OCI-LY1 (cell line): ENCODE results near the gene MFAP4.

Source experiments
- EZH2 ChIP-seq: fragments of 200-600 bp; sonication (generic), shearing (Covaris generic); IDR thresholded peaks from 2 replicates; pipeline ENCODE4 v1.8.0; 2017; ENCODE audit warnings: borderline replicate concordance, mixed run types, mild to moderate bottlenecking, antibody characterized with exemption, low read length, moderate library complexity, mixed read lengths
- TF ChIP-seq, protein P1 (sequence below): fragments of 200-600 bp; sonication (generic), shearing (Covaris generic); IDR thresholded peaks from 2 replicates; pipeline ENCODE4 v1.5.1; 2017; ENCODE audit warnings: mild to moderate bottlenecking, antibody characterized with exemption, low read length, moderate library complexity, mixed read lengths

DNA sequence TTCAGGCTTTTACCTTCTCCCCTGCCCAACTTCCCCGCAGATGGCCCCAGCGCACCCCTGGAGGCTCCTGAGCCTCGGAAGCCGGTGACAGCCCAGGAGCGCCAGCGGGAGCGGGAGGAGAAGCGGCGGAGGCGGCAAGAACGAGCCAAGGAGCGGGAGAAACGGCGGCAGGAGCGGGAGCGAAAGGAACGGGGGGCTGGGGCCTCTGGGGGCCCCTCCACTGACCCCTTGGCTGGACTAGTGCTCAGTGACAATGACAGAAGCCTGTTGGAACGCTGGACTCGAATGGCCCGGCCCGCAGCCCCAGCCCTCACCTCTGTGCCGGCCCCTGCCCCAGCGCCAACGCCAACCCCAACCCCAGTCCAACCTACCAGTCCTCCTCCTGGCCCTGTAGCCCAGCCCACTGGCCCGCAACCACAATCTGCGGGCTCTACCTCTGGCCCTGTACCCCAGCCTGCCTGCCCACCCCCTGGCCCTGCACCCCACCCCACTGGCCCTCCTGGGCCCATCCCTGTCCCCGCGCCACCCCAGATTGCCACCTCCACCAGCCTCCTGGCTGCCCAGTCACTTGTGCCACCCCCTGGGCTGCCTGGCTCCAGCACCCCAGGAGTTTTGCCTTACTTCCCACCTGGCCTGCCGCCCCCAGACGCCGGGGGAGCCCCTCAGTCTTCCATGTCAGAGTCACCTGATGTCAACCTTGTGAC is 5.1 kb downstream of the MFAP4 start:
- TF ChIP-seq, protein P1, sequence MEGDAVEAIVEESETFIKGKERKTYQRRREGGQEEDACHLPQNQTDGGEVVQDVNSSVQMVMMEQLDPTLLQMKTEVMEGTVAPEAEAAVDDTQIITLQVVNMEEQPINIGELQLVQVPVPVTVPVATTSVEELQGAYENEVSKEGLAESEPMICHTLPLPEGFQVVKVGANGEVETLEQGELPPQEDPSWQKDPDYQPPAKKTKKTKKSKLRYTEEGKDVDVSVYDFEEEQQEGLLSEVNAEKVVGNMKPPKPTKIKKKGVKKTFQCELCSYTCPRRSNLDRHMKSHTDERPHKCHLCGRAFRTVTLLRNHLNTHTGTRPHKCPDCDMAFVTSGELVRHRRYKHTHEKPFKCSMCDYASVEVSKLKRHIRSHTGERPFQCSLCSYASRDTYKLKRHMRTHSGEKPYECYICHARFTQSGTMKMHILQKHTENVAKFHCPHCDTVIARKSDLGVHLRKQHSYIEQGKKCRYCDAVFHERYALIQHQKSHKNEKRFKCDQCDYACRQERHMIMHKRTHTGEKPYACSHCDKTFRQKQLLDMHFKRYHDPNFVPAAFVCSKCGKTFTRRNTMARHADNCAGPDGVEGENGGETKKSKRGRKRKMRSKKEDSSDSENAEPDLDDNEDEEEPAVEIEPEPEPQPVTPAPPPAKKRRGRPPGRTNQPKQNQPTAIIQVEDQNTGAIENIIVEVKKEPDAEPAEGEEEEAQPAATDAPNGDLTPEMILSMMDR, result no peak
- no peak for TF ChIP-seq EZH2
